ENCODE measurements around the gene KRTAP1-1.
"Not testable (repeated sequence)": the region's sequence is repeated elsewhere in the genome, so short reads cannot be mapped to it uniquely, and the experiment has no call there.

KRTAP1-1 gene

DNA sequence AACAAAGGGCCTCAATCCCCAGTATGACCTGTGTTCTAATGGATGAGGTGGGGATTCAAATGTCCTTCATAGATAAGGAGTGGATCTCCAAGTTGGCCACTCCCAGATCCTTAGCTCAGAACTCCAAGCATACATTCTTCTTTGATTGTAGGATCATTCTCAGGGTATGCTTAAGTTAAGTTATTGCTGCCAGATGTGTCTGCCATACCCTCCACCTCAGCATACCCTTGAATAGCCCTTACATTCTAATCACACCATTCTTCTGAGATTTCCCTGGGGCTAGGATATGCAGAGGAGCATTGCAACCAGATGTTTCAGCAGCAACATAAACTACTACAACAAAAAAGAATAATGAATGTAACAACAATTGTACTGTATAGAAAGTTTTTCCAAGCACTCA, 26.0 kb upstream of the KRTAP1-1 start:
- H3K9me3 ChIP-seq (ENCODE audit: control insufficient read depth in 5 of 5, low read length in 5 of 5), result no peaks in the 10 kb centered on the region
- no peak overlapping the region for H3K4me3 ChIP-seq (ENCODE audit: low read depth in 1 of 5, low read length in 5 of 5)
- H3K4me1 ChIP-seq (ENCODE audit: control insufficient read depth in 5 of 5, insufficient read depth in 5 of 5, low read length in 5 of 5), result no peaks in the 10 kb centered on the region
- H3K27me3 ChIP-seq (ENCODE audit: control insufficient read depth in 5 of 5, insufficient read depth in 4 of 5, low read length in 5 of 5), result no peaks in the 10 kb centered on the region
- no peak overlapping the region for H3K9ac ChIP-seq (ENCODE audit: low read length in 5 of 5)
- no peak overlapping the region for H3K27ac ChIP-seq (ENCODE audit: low read depth, low read length)
- H3K36me3 ChIP-seq (ENCODE audit: control insufficient read depth in 5 of 5, insufficient read depth in 5 of 5, low read length in 5 of 5), result no peaks in the 10 kb centered on the region

DNA sequence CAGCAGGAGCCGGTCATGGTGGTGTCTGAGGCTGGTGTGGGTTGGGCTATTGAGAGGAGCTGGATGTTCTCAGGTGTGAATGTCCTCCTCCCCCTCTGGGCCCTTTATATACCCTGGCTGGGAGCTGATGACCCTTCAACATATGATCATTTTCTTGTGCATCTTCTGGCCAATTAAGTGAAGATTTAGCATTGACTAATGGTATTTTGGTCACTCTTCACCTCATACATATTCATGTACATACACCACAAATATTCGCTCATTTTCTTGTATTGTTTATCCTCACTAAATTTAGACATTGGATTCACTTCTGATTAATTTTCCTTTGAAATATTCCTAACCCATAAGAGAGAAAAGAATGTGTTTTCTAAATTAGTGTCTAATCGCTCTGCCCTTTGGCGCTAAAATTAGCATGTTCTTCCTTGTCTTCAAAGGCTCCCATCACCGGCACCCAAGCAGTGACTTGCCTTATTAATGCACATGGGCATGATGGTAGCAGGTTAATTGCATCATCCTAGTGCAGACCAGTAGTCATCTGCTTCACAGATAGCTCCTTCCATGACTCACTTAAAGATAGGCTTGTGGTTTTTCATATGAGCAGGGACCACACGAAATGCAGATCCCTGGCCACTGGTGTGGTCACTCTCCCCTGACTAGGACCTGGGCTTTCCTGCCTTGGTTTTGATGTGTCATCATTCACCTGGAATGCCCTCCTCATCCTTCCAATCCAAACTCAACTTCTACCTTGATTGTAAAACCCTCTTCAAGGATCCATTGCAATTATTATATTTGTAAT, 24.8 kb upstream of the KRTAP1-1 start, which contains the start of gene KRTAP2-4:
Gene KRTAP2-4, minus strand, starts transcription at position 51 of the 796 bp plus-strand sequence. Its CDS starts 34 bp downstream, at position 17.
- Histone ChIP-seq H3K36me3 (ENCODE audit: control insufficient read depth in 5 of 5, insufficient read depth in 5 of 5, low read length in 5 of 5) (no peaks in the 10 kb centered on the region), H3K27me3 (ENCODE audit: control insufficient read depth in 5 of 5, insufficient read depth in 4 of 5, low read length in 5 of 5) (no peaks in the 10 kb centered on the region), H3K4me1 (ENCODE audit: control insufficient read depth in 5 of 5, insufficient read depth in 5 of 5, low read length in 5 of 5) (no peaks in the 10 kb centered on the region), H3K9me3 (ENCODE audit: control insufficient read depth in 5 of 5, low read length in 5 of 5) (no peaks in the 10 kb centered on the region), H3K9ac (ENCODE audit: low read length in 5 of 5) (no peak within 1 kb of the TSS), H3K27ac (ENCODE audit: low read depth, low read length) (no peak within 1 kb of the TSS), H3K4me3 (ENCODE audit: low read depth in 1 of 5, low read length in 5 of 5) (no peak within 1 kb of the TSS)

DNA sequence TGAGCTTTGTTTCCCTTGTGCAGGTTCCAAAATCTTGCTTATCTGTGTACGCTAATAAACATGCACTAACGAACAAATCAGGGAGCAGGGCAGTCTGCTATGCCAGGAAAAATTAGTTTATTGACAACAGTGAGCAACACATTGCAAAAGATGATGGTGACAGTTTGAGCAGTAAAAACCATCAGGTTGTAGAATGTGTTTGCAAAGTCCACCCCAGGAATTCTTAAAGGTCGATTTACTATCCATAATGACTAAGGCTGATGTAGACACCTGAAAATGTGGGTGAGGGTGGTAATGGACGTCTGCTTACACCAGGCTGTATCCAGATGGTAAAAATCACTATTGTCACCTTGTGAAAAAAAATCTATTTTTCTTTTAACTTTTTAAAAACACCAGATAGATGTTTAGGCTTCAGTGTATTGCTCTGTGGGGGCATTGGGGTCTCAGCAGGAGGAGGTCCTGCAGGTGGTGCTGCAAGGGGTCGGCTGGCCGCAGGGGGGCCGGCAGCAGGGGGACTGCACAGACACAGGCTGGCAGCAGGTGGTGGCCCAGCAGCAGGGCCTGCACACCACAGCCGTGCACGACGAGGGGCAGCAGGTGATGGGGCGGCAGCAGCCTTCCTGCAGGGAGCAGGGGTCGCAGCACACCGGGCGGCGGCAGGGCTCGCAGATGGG, 23.9 kb upstream of the KRTAP1-1 start:
- not testable (repeated sequence) for H3K27ac ChIP-seq (ENCODE audit: low read depth, low read length); H3K4me1 ChIP-seq (ENCODE audit: control insufficient read depth in 5 of 5, insufficient read depth in 5 of 5, low read length in 5 of 5); H3K36me3 ChIP-seq (ENCODE audit: control insufficient read depth in 5 of 5, insufficient read depth in 5 of 5, low read length in 5 of 5); H3K27me3 ChIP-seq (ENCODE audit: control insufficient read depth in 5 of 5, insufficient read depth in 4 of 5, low read length in 5 of 5); H3K9me3 ChIP-seq (ENCODE audit: control insufficient read depth in 5 of 5, low read length in 5 of 5); H3K9ac ChIP-seq (ENCODE audit: low read length in 5 of 5); H3K4me3 ChIP-seq (ENCODE audit: low read depth in 1 of 5, low read length in 5 of 5)

DNA sequence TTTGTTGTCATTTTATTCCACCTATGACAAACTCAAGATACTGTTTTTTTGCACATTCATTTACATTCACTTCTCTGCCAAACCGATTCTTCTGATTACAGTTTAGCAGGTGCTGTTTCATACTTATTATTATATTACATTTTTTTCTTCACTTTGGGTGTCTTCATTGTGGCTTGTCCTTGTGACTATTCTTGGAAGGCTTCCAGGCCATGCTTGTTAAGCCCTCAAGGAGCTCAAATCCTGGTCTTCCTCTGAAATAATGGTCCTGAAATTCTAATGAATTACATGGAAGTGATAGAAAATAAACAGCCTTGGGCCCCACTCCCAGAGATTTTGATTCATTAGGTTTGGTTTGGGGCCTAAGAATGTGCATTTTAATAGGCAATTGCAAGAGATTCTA, 23.1 kb upstream of the KRTAP1-1 start:
- Histone ChIP-seq H3K27me3 (ENCODE audit: control insufficient read depth in 5 of 5, insufficient read depth in 4 of 5, low read length in 5 of 5) (peaks cover 0 to 5% (median 0%) of the 10 kb centered on the region in 5 donors), H3K36me3 (ENCODE audit: control insufficient read depth in 5 of 5, insufficient read depth in 5 of 5, low read length in 5 of 5) (no peaks in the 10 kb centered on the region)

DNA sequence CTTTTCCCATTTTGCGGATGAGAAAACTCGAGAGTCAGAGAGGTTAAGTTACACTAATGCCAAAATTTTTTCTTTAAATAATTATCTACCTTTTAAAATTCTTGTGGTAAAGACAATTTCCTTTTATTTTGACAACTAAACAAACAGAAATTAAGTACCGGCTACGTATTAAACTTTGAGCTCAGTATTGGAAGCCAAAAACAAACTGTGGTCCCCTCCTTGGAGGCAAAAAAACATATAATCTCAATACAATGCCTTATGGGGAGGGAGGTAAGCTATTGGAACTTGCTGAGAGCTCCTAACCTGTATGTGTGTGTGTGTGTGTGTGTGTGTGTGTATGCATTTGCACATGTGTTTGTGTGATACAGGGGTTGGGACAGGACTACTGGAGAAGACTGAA, 22.2 kb upstream of the KRTAP1-1 start:
- no peaks in the 10 kb centered on the region for H3K4me1 ChIP-seq (ENCODE audit: control insufficient read depth in 5 of 5, insufficient read depth in 5 of 5, low read length in 5 of 5)
- H3K9me3 ChIP-seq (ENCODE audit: control insufficient read depth in 5 of 5, low read length in 5 of 5), result no peaks in the 10 kb centered on the region
- H3K27me3 ChIP-seq (ENCODE audit: control insufficient read depth in 5 of 5, insufficient read depth in 4 of 5, low read length in 5 of 5), result peaks cover 0 to 5% (median 0%) of the 10 kb centered on the region in 5 donors
- H3K36me3 ChIP-seq (ENCODE audit: control insufficient read depth in 5 of 5, insufficient read depth in 5 of 5, low read length in 5 of 5), result no peaks in the 10 kb centered on the region
- H3K9ac ChIP-seq (ENCODE audit: low read length in 5 of 5), result no peak overlapping the region
- H3K27ac ChIP-seq (ENCODE audit: low read depth, low read length), result no peak overlapping the region
- no peak overlapping the region for H3K4me3 ChIP-seq (ENCODE audit: low read depth in 1 of 5, low read length in 5 of 5)

More for the DNA sequence above, 23.1 kb upstream of the KRTAP1-1 start:
- Histone ChIP-seq H3K9ac (ENCODE audit: low read length in 5 of 5) (no peak overlapping the region), H3K4me3 (ENCODE audit: low read depth in 1 of 5, low read length in 5 of 5) (no peak overlapping the region), H3K9me3 (ENCODE audit: control insufficient read depth in 5 of 5, low read length in 5 of 5) (no peaks in the 10 kb centered on the region), H3K27ac (ENCODE audit: low read depth, low read length) (no peak overlapping the region), H3K4me1 (ENCODE audit: control insufficient read depth in 5 of 5, insufficient read depth in 5 of 5, low read length in 5 of 5) (no peaks in the 10 kb centered on the region)

DNA sequence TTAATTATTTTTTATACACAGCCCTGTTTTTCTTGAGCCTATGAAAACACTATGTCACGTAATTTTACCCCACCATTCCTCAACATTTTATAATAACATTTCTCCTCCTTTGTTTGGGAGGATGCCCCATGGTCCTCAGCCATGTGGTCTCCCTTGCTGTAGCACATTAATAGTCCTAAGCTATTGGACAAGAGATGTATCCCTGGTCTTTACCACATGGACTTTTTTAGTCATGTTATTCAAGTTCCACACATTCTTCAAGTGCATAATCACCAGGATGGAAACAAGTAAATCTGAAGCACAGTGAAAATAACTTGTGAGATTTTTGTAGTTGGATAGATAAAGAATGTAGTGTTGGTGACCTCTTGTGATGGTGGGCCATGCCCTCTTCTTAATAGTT, 20.7 kb upstream of the KRTAP1-1 start:
- H3K27ac ChIP-seq (ENCODE audit: low read depth, low read length), result no peak overlapping the region
- H3K9ac ChIP-seq (ENCODE audit: low read length in 5 of 5), result no peak overlapping the region
- H3K9me3 ChIP-seq (ENCODE audit: control insufficient read depth in 5 of 5, low read length in 5 of 5), result peaks cover 0 to 4% (median 3%) of the 10 kb centered on the region in 5 donors
- H3K4me3 ChIP-seq (ENCODE audit: low read depth in 1 of 5, low read length in 5 of 5), result no peak overlapping the region
- no peaks in the 10 kb centered on the region for H3K36me3 ChIP-seq (ENCODE audit: control insufficient read depth in 5 of 5, insufficient read depth in 5 of 5, low read length in 5 of 5)
- H3K4me1 ChIP-seq (ENCODE audit: control insufficient read depth in 5 of 5, insufficient read depth in 5 of 5, low read length in 5 of 5), result no peaks in the 10 kb centered on the region
- peaks cover 0 to 5% (median 0%) of the 10 kb centered on the region in 5 donors for H3K27me3 ChIP-seq (ENCODE audit: control insufficient read depth in 5 of 5, insufficient read depth in 4 of 5, low read length in 5 of 5)

DNA sequence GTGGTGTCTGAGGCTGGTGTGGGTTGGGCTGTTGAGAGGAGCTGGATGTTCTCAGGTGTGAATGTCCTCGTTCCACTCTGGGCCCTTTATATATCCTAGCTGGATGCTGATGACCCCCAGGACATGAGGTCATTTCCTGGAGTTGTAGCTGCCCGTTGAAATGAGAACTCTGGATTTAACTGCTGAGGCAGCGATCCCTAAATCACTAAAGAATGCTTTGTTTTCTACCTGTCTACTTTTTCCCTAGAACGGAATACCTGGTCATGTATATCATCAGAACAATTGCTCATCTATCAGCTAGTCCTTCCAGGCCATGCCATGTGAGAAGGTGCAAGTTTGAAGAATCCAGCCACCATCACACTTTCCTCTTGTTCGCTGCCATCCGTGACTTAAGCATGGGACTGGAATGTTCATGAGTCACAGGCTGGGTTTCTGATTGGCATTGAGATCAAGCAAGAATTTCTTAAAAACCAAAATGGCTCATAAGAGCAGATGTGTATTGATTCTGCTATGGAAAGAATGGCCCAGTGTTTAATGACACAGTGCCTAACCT, 18.9 kb upstream of the KRTAP1-1 start, which contains the start of gene KRTAP2-3:
Gene KRTAP2-3, minus strand, starts transcription at position 63 of the 553 bp plus-strand sequence. CDS start 64 bp downstream, outside the sequence.
- Histone ChIP-seq H3K27ac (ENCODE audit: low read depth, low read length) (no peak within 1 kb of the TSS), H3K4me1 (ENCODE audit: control insufficient read depth in 5 of 5, insufficient read depth in 5 of 5, low read length in 5 of 5) (no peaks in the 10 kb centered on the region), H3K4me3 (ENCODE audit: low read depth in 1 of 5, low read length in 5 of 5) (no peak within 1 kb of the TSS), H3K9ac (ENCODE audit: low read length in 5 of 5) (no peak within 1 kb of the TSS), H3K9me3 (ENCODE audit: control insufficient read depth in 5 of 5, low read length in 5 of 5) (peaks cover 0 to 4% (median 3%) of the 10 kb centered on the region in 5 donors), H3K36me3 (ENCODE audit: control insufficient read depth in 5 of 5, insufficient read depth in 5 of 5, low read length in 5 of 5) (no peaks in the 10 kb centered on the region), H3K27me3 (ENCODE audit: control insufficient read depth in 5 of 5, insufficient read depth in 4 of 5, low read length in 5 of 5) (peaks cover 0 to 5% (median 4%) of the 10 kb centered on the region in 5 donors)

DNA sequence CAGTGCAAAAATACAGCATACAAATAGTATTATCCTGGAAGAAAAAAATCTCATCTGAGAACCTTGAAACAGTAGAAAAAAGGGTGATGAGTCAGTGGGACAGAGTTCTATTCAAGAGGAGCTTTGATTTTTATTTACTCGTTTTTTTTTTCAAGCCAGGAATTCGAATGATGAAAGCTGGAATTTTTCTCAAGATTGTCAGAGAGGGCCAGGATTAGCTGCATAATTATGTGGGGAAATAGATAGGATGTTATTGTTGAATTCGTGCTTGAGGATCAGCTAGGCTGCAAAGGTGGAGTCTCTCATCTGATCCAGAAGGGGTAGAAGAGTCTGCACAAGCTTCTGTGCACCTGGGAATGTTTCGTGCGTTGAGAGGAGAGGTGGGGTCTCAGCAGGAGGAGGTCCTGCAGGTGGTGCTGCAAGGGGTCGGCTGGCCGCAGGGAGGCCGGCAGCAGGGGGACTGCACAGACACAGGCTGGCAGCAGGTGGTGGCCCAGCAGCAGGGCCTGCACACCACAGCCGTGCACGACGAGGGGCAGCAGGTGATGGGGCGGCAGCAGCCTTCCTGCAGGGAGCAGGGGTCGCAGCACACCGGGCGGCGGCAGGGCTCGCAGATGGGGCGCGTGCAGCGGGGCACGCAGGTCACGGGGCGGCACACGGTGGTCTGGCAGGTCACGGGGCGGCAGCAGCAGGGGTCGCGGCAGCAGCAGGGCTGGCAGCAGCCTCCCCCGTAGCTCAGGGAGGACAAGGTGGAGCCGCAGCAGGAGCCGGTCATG, 18.2 kb upstream of the KRTAP1-1 start:
- not testable (repeated sequence) for H3K9me3 ChIP-seq (ENCODE audit: control insufficient read depth in 5 of 5, low read length in 5 of 5); H3K9ac ChIP-seq (ENCODE audit: low read length in 5 of 5); H3K36me3 ChIP-seq (ENCODE audit: control insufficient read depth in 5 of 5, insufficient read depth in 5 of 5, low read length in 5 of 5)

DNA sequence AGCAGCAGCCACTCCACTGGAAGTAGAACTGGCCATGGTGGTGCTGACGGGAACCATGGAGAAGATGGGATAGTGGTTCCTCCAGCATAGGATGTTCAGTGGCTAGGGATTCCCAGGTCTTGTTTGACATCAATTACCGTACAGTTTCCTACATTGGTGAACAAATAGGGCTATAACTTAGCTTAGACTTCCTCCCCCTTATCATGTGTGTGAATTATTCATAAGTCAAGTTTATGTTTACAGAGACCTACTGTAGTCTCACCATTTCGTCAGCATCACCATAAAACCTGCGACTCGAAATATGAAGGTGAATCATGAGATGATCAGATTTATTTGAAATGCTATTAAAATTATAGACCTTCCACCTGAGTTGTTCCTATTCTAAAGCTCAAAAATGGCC, 17.5 kb upstream of the KRTAP1-1 start:
- peaks cover 0 to 4% (median 3%) of the 10 kb centered on the region in 5 donors for H3K9me3 ChIP-seq (ENCODE audit: control insufficient read depth in 5 of 5, low read length in 5 of 5)
- no peaks in the 10 kb centered on the region for H3K4me1 ChIP-seq (ENCODE audit: control insufficient read depth in 5 of 5, insufficient read depth in 5 of 5, low read length in 5 of 5)
- H3K9ac ChIP-seq (ENCODE audit: low read length in 5 of 5), result no peak overlapping the region
- H3K27me3 ChIP-seq (ENCODE audit: control insufficient read depth in 5 of 5, insufficient read depth in 4 of 5, low read length in 5 of 5), result peaks cover 0 to 7% (median 4%) of the 10 kb centered on the region in 5 donors
- H3K4me3 ChIP-seq (ENCODE audit: low read depth in 1 of 5, low read length in 5 of 5), result no peak overlapping the region
- H3K27ac ChIP-seq (ENCODE audit: low read depth, low read length), result no peak overlapping the region
- H3K36me3 ChIP-seq (ENCODE audit: control insufficient read depth in 5 of 5, insufficient read depth in 5 of 5, low read length in 5 of 5), result no peaks in the 10 kb centered on the region

More for the DNA sequence above, 18.2 kb upstream of the KRTAP1-1 start:
- H3K27ac ChIP-seq (ENCODE audit: low read depth, low read length); H3K4me1 ChIP-seq (ENCODE audit: control insufficient read depth in 5 of 5, insufficient read depth in 5 of 5, low read length in 5 of 5); H3K27me3 ChIP-seq (ENCODE audit: control insufficient read depth in 5 of 5, insufficient read depth in 4 of 5, low read length in 5 of 5); H3K4me3 ChIP-seq (ENCODE audit: low read depth in 1 of 5, low read length in 5 of 5): not testable (repeated sequence)

Data from subcutaneous abdominal adipose tissue (tissue), 5 donors.